ENCODE measurements around the gene HS1BP3.

- no peak for TF ChIP-seq RAD21 (IDR thresholded peaks at IDR 0.05; ENCODE audit: low read depth)
- no peak for TF ChIP-seq FOXM1 (IDR thresholded peaks at IDR 0.05; ENCODE audit: borderline replicate concordance, low read depth)
- no peak for TF ChIP-seq REST (IDR thresholded peaks at IDR 0.05; ENCODE audit: low read depth)
- TF ChIP-seq TAF1 (IDR thresholded peaks at IDR 0.05; ENCODE audit: low read depth) = no peak
- TF ChIP-seq YY1 (IDR thresholded peaks at IDR 0.05; ENCODE audit: low read depth) = no peak
Observed at GRCh38 chr2:20623241-20623640, 27.7 kb downstream of the HS1BP3 start.
